EL (cell line): ENCODE results near the gene TMEM183A.
"Not testable (repeated sequence)": the region's sequence is repeated elsewhere in the genome, so short reads cannot be mapped to it uniquely, and the experiment has no call there.

ENCODE experiments used
- DNase-seq: peaks from one replicate; pipeline ENCODE4 v3.0.0-alpha.2; 2016

The TMEM183A gene

DNA sequence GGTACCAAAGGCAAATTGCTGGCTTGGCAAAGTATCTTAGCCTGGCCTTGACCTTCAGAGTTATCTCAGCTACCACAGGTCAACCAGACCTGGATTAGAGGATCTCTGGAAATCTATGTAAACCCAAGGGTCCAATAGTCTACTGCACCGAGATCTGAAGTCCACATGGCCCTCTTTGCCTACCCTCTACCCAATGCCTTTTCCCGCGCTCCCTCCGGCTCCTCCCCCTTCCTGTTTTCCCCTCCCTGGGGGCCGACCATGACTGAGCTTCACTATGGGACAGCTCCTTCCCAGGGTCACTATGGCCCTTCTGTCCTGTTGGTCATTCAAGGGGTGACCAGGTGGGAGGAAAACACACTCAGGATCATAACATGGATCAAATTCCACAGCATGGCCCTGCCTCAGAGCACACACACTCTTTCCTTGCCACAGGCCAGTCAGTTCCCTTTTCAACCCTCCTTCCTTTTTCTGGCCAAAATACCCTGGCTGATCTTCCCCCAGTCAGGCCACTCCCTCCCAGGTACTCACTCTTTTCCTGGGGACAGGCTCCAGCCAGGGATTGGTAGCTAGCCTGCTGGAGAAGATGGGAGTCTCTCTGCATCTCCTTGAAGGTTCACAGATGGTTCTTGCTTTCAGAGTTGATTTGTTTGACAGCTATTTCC, 19.1 kb upstream of the TMEM183A start:
- no peak for DNase-seq

DNA sequence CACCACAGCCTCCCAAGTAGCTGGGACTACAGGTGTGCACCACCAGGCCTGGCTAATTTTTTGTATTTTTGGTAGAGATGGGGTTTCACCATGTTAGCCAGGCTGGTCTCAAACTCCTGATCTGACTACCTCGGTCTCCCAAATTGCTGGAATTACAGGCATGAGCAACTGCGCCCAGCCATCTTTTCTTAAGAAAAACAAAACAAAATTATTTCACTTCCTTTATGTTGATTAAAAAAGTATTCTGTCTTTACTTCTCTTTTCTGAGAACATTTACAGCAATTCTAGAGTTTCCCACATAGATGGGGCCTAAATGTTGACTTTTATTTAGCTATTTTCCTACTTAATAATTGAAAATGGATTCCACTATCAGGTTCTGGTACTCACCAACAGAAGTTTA, 17.3 kb upstream of the TMEM183A start:
- no peak for DNase-seq

DNA sequence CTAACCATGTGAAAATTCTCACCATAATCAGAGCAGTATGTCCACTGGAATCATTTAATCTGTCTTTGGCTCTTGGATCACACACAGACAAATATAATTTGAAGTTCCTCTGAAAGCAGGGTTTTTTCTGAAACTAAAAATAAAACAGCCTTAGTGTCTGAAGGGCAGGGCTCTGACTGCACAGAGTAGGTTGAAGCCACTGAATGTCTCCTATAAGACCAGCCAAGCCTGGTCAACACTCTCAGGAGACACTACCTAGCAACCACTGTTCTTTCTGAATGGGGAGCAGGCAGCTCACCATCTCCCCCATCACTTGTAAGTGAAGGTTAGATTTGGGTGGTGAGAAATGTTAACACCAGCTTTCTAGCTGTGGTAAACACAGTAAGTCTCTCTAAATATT, 16.1 kb upstream of the TMEM183A start:
- no peak for DNase-seq

DNA sequence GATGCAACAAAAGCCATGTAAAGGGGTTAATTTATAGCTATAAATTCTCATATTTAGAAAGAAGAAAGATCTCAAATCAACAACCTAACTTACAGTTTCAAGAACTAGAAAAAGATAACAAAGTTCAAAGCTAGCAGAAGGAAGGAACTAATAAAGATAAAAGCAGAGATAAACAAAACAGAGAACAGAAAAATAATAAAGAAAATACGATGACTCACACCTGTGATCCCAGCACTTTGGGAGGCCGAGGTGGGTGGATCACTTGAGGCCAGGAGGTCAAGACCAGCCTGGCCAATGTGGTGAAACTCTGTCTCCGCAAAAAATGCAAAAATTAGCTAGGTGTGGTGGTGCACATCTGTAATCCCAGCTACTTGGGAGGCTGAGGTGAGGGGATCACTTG, 12.4 kb upstream of the TMEM183A start:
- no peak for DNase-seq

DNA sequence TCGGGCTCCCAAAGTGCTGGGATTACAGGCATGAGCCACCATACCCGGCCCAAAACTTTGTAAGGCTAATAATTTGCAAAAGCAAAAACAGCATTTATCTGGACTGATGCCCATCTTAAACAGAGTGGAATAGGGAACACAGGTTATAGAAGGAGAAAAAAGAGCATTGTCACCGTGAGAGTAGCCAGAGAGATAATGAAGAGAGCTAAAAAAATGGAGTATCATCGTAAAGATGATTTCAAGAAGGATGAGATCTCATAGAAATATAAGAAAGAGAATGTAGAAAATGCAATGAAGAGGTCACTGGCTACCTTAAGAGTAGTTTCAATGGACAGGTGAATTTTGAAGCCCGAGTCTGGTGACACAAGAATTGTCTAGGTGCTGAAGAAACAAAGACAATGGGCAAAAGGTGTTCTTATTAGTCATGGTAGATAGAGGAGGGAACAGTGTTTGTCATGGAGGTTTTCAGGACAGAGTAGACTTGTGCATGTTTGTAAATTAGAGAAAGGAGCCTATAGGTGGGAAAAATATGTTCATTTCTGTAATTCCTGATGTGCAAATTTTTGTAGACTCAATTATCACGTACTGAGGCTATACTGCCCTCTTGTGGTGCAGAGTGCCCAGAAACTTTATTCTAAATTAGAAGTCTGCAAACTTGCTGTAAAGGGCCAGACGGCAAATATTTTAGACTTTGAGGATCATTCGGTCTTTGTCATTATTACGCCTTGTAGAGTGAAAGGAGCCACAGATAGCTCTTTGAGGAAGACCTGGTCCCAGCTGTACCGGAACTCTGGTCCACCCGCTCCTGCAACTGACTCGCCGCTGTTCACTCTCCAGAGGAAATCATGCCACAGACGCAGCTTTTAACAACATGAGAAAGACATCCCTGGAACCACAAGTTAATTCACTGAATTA, 8.1 kb upstream of the TMEM183A start:
- peak; percentile 52 for DNase-seq

DNA sequence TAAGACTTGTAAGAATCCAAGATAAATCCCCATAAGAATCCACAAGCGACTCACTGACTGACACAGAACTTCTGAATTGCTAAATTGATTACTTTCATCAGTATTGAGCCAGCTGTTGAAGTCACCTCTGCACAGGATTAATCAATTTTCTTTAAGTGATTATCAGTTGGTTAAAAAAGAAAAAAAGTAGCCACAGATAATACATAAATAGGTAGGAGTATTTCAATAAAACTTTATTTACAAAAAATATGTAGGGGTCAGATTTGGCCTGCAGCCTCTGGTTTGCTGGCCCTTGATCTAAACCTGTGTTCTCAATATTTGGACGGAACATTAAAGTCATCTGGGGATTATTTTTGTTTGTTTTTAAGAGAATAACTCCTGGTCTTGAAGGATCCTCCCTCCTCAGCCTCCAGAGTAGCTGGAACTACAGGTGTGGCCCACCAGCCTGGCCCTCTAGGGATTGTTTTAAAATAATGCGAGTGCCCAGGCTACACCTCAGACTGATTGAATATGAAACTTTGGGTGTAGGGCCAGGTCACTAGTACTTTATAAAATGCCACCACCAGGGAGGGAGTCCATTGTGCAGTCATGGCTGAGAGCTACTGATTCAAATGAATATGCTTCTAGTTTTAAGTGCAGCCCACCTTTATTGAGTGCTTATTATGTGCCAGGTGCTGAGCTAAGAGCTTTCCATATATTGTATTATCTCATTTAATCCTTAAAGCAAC, 6.8 kb upstream of the TMEM183A start:
- no peak for DNase-seq

DNA sequence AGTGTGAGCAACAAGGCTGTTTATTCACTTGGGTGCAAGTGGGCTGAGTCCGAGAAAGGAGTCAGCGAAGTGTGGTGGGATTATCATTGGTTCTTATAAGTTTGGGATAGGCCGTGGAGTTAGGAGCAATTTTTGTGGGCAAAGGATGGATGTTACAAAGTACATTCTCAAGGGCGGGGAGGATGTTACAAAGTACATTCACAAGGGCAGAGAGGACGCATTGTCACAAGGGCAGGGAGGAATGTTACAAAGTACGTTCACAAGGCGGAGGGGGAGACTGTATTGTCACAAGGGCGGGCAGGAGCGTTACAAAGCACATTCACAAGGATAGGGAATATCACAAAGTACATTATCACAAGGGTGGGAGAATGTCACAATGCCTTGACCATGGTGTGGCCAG, 5.2 kb upstream of the TMEM183A start:
- no peak for DNase-seq

DNA sequence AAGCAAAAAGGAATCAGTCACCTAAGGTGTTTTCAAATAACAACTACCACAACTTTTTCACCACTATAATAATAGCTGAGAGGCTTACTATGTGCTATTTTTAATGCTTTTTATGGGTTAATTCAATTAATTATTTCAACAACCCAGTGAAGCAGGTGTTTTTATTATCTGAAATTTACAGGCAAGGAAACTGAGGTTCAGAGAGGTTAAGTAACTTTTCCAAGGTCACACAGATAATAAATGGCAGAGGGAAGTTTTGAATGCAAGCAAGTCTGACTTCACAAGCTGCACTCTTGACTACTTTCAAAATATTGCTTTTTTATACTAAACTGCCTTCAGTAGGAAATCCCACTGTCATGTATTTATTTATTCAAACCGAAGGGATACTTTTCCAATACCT, 4.2 kb upstream of the TMEM183A start:
- DNase-seq, result no peak

DNA sequence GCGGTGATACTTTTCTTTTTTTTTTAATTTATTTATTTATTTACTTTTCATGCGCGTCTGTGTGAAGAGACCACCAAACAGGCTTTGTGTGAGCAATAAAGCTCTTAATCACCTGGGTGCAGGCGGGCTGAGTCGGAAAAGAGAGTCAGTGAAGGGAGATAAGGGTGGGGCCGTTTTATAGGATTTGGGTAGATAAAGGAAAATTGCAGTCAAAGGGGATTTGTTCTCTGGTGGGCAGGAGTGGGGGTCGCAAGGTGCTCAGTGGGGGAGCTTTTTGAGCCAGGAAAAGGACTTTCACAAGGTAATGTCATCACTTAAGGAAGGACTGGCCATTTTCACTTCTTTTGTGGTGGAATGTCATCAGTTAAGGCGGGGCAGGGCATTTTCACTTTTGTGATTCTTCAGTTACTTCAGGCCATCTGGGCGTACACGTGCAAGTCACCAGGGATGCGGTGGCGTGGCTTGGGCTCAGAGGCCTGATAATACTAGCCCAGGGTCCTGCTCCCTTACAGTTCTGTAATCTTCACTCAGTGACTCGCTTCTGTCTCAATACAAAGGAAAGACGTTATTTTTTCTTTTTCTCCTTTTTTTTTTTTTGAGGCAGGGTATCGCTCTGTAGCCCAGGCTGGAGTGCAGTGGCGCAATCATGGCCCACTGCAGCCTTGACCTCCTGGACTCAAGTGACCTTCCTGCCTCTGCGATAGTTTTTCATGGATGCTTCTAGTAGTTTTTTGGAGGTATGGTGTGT, 1.6 kb upstream of the TMEM183A start:
- not testable (repeated sequence) for DNase-seq

DNA sequence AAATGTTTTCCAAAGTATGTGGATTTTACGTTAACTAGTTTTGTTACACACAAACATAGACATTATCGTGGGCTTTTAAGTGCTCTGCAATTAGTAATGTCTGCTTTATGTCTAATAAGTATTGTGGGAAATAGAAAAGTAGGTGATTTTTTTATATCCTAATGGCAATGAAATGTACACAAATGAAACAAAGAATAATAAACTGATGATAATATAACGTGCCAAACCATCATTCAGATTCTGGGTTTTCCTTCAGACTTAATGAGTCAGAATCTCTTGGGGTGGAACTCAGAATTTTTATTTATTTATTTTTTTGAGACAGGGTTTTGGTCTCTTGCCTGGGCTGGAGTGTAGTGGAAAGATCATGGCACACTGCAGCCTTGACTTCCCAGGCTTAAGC, 2.0 kb downstream of the TMEM183A start:
- DNase-seq, result no peak

DNA sequence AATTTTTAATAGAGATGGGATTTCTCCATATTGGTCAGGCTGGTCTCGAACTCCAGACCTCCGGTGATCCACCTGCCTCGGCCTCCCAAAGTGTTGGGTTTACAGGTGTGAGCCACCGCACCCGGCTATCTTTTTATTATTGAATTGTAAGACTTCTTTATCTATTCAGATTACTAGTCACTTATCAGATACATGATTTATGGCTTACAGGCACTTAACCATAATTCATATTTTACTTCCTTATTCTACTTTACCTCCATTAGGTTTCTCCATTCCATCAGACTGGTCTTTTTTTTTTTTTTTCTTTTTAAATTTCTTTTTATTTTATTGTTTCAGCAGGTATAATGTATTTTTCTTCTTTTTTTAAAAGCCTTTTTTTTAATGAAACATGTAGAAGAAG, 4.4 kb downstream of the TMEM183A start:
- DNase-seq, result no peak

DNA sequence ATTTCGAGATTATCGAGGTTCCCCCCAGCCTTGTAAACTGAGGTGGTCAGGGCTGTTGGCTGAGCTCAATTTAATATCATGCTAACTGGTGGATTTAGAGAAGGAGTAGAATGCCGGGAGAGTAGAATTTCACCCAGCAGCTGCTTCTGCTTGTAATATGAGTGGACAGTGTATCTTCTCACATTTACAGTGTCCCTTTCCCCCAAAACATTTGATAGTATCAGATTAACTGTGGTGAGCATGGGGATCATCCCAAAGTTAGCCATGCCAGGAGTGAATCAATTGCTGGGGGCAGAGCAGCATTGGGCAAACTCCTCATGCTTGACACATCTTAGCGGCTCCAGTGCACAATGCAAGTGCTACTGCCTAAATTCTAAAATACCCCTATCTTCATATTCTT, 9.9 kb downstream of the TMEM183A start:
- DNase-seq, result no peak

DNA sequence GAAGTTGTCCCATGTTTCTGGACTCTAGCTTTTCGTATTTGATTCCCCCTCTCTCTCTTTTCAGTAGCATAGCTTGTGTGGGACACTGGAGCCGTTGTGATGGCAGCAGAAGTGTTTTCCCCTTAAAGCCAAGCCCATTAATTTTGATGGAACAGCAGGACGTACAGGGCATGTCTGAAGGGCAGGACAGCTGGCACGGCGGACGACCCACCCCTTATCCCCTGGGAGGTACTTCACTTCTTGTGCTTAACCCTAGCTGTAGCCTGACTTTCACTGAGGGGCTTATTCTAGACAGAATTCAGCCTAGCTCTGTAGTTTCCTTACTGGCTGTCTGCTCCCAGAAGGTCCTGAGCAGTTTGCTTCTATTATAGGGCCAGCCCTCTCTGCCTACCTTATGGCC, 10.5 kb downstream of the TMEM183A start:
- DNase-seq, result no peak

DNA sequence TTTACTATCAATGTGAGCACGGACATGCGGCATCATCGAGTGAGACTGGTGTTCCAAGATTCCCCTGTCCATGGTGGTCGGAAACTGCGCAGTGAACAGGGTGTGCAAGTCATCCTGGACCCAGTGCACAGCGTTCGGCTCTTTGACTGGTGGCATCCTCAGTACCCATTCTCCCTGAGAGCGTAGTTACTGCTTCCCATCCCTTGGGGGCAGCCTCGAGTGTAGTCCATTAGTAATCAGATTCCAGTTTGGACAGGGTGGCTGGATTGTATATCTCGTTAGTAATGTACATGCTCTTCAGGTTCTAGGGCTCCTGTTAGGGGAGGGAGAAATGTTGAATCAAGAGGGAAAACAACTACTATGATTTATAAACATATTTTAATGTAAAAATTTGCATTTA, 15.7 kb downstream of the TMEM183A start:
- not testable (repeated sequence) for DNase-seq

DNA sequence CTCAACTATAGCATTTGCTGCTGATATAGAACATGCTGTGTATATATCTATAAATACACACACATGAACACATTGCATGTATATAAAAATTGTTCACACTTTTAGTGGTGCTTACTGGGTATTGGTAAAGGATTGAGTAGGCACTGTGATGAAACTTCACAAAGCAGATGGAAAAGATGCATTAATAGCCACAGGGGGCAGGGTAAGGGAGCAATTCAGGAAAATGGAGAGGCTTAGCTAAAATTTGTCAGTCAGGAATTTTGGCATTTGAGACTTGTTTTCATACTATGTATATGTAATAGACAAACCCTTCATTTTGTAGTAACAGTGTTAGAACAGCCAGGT, 18.5 kb downstream of the TMEM183A start:
- DNase-seq, result no peak

DNA sequence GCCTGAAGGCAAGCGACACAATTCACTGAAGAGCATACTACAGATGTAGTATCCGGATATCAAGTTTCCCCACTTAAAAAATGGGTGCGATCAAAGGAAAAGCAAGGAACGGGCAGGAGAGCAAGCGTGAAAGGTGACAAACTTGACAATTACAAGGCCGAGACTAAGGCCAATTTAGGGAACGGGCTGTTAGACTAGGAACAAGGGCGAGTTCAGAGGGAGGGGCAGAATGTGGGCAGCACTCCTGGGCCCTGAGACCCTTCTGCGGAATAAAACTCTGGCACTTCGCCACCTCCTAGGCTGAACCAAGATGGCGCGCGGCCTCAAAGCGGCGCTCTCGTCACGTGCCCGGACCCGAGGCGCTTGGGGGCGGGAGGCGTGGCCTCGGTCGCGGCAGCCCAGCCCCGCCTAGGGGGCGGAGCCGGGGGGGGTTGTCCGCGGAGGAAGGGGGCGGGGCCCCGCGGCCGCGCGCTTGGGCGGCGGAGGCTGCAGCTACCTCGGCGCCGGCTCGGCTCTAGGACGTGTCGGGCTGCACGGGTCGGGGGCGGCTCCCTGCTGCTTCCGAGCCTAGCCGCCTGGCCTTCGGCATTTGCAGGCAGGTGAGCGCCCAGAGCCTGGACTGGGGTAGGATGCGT, 19.0 kb downstream of the TMEM183A start, which contains the start of gene PPFIA4:
PPFIA4 (plus strand) TSS at position 461 of the 635 bp plus-strand sequence. CDS start 12,518 bp downstream, outside the sequence.
- peak; percentile 87 for DNase-seq

DNA sequence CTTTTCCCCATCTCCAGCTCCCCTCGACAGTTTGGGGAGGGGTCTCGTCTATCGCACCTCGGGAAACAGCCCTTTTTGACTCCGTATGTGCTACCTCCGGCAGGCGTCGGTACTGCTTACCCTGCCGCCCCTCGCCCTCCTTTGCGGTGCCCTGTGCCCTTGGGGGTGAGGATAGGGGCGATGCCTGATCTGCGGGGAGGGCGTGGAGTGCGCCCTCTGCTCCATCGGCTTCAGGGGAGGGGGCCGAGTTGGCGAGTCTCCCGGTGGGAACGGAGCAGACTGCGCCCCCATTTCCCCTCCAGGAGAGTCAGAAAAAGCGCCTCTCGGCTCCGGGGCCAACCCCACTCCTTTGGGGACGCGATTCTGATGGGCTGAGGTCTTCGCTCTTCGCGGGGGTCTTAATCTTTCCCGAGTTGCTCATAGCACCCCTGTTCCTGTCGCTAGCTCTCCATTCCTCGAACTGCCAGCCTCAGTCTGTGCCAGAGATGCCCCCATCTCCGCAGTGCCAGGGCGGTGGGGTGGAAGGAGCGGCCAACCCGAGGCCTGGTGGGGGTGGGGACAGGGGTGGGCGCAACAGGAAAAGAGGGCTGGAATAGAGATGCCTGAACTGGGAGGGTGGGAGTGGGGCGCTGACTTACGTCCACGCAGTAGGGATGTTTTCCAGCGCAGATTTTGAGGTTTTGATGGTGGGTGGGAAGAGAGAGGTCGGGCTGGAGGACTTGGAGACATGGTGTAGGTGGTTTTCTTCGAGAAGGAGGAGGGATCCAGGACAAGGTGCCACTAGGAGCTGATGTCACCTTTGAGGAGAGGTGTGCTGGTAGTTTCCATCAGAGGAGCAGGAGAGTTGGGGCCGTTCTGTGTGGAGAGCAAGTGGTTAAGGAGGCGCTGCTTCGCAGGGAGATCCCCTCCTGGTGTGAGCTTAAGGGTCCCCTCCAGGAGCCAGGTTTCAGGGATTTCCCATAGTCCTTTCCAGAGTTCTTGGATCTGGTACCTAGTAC, 19.8 kb downstream of the TMEM183A start:
- no peak for DNase-seq

DNA sequence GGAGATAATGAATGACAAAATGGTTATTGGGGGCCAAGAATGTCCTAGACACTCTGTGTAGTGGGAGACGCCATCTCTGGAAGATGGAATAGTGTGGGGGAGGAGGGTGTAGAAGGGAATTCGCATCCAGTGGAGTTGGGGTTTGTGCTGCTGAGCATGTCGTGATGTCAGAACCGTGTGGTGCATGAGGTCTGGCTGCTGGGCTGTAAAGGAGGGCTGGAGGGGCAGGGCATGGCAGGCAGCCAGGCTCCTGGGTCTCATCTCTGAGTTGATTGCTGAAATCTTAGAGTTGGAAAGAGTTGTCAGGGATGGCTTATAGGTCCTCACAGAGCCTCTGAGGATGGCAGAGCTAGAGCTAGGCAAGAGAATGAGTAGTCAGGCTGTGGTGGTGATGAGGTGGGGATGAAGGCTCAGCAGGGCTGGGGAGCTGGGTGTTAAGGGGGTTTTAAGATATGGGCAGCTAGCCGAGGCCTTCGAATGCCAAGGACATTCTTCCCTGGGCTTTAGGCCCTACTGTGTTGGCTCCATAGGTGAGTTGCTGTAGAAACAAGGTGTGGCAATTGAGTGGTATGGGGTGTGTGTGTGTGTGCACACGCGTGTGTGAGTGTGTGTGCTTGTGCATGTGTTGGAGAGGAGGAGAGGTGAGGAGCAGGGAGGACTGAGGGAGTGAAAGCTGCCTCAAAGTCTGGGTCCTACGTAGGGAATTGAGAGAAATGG, 21.1 kb downstream of the TMEM183A start:
- no peak for DNase-seq

DNA sequence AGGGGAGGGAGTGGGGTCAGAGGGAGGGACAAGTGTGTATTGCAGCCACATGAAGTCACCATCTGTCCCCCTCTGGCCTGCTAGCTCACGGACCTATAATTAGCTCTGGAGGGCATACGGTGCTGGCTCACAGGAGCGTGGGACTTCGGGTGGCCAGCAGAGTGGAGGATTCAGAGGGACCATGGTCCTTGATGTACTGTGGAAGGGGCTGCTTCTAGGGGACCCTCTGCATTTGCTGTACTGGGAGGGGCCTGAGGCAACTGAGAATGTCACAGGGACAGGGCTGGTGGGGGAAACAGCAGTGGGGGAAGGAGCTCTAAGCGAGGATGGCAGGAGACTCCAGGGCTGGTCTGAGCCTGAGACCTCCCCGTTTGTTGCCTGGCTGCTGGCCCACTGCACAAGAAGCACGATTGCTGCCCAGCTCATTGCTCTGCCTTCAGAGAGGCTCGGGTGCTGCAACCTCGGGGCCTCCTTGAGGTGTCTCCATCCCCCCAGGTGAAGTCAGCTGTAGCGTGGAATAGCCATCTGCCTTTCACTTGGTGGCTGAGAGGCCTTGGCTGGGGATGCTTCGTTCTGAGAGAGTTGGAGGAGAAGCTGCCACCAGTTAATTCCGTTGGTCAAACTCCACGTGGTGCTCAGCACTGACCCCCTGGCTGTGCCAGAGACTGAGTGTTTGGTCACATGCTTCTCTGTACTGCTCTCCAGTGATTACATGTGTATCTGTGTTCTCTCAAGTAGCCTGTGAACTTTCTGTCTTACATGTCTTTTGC, 21.8 kb downstream of the TMEM183A start:
- no peak for DNase-seq

DNA sequence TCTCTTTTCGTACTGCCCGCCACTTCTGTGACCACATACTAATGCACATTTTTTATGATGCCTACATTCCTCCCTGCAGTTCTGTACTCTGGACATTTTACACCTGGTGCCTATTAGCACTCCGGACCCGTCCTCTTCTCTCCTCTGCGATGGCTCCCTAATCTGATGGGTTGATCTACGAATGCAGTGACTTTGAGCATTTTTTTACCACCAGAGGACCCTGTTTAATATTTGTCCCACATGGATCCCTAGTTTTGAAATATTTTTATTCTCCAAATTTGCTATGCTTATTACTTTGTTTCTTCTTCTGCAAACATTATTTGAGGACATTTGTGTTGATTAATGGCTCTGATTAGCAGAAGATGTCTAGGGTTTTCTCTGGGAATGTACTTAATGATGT, 24.3 kb downstream of the TMEM183A start:
- no peak for DNase-seq
